NCI-H345 (cell line): Measurements from ENCODE around the gene EXOG.

Source experiments
- DNase-seq: peaks from one replicate; lab custom pipeline; 2025; lab: John Stamatoyannopoulos, UW

Gene EXOG

DNA sequence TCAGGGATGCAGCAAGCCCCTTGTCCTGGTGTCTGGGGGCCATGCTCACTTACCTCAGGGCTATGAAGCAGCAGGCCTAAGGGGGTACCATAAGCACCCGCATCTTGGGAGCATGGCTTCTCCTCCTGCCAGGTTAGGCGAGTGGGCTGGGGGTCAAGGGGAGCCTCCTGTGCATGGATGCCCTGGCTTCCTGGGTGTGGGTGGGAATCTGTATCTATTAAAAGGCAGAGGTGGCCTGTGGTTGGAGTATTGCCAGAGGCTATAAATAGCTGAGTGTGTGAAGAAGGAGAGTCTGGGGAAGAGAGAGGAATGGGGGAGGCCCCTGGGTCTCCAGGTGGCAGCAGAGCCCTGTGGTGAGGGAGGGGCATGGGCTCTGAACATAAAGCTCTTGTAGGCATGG is 22.9 kb upstream of the EXOG start:
- DNase-seq = peak; percentile 76

DNA sequence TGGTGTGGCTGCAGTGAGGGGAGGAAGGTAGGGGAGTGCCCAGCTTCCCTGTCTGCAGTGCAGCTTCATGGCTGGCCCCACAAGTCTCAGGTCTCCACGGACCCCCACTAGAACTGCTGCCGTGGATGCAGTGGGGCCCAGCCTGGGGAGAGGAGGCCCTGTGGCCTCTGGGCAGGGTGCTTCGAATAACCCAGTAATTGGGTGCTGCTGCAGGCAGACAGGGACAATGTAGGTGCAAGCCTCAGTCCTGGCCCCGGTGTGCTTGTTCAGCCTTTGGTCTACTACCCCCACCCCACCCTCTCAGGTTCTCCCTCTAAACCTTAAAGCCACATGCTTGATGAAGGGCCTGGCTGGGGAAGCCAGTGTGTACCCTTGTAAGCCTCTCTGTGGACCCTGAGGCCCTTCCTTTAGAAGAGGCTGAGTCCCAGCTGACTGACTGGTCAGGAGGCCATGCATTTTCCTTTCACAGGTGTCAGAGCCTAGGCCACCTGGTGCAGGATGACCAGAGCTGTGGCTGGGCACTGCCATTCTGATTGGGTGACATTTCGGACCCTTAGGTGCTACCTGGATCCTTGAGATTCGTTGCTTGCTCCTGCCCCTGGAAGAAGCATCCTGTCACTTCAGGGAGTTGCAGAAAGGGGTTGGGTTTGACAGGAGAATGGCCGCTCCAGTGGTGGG is 21.1 kb upstream of the EXOG start:
- no peak for DNase-seq

DNA sequence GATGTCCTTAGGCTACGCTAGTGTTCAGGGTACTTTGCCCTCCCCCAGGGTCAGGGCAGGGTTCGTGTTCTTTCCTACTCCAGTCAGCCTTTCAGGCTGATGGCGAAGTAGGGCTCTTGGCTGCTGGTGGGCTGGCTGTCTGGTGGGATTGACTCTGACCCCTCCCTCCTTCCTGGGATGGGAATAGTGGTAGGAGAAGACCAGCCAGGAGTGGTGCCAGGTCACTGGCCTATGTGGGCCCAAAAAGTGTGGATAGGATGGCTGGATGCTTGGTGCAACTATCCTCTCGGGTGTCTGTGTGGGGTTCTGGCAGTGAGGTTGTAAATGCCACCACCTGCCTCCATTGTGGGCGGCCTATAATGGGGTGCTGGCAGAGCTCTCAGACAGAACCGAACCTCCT is 20.4 kb upstream of the EXOG start:
- DNase-seq = no peak

DNA sequence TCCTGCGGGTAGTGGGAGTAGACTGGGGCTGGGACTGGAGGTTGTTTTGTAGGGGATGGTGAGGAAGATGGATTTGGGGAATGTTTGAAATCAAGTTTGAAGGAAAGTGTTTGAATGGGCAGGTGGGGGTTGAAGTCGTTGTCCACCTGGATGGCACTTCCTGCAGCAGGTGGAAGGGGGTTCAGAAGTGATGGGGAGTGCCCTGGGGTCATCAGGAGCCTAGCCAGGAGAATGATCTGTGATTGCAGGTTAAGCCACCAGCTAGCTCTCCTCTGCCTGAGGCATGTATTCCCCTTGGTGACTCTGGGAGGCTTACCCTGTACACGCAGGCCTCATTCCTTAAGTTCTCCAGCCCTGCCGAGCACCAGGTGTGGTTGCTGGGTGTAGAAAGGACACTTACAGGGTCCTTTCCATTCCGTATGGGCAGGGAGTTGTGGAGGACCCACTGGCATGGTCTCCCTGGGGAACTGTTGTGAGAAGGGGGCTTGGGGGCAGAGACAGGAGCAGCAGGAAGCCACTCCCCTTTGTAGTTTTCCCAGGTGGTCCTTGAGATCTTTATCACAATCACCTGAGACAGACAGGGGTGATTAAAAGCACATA is 19.9 kb upstream of the EXOG start:
- DNase-seq = no peak

DNA sequence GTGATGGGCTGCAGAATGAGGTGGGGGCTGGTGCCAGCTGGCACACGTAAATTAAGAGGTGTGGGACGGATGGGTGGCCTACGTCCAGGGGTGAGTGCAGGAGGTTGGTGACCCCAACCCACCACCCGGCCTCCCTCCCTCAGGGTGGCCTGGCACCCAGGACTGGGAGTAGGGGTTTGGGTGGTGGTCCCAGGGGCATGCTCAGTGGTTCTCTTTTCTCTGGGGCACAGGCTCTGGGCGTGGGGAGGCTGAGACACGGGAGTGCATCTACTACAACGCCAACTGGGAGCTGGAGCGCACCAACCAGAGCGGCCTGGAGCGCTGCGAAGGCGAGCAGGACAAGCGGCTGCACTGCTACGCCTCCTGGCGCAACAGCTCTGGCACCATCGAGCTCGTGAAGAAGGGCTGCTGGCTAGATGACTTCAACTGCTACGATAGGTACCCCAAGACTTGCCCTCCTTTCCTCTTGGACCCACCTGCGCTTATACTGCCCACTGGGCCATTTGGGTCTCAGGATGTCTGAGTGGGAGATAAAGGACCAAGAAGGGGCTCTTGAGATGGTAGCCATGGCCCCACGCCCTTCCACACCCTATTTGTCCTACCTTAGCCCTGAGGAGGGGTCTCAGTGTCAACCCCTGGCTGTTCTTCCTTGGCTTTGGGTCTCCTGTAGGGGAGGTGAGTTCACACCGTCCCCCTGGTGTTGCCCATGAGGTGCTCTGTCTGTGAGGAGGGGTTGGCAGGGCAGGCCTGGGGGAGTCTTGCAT is 18.9 kb upstream of the EXOG start:
- no peak for DNase-seq

DNA sequence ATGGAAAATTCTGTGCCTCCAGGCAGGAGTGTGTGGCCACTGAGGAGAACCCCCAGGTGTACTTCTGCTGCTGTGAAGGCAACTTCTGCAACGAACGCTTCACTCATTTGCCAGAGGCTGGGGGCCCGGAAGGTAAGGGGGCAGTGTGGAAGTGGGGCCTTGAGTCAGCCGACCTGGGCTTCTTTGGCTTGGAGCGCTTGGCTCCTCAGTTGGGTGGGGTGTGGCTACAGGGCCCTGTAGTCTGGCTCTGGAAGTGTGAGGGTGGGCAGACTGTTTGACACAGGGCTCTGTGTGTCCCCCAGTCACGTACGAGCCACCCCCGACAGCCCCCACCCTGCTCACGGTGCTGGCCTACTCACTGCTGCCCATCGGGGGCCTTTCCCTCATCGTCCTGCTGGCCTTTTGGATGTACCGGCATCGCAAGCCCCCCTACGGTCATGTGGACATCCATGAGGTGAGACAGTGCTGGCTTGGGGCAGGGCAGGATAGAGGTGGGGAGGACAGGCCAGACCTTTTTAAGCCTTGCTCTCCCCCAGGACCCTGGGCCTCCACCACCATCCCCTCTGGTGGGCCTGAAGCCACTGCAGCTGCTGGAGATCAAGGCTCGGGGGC is 18.2 kb upstream of the EXOG start:
- no peak for DNase-seq

DNA sequence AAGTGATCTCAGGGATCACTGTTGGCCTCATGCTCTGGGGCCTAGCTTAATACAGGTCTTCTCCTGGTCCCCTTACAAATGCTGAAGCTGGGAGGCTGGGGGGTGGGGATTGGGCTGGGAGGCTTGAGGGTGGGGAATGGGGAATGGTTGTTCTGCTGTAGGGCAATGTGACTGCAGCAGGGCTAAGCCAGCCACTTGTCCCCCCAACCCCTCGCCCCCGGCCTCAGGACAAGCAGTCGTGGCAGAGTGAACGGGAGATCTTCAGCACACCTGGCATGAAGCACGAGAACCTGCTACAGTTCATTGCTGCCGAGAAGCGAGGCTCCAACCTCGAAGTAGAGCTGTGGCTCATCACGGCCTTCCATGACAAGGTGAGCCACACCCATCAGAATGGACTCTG is 17.2 kb upstream of the EXOG start:
- DNase-seq = no peak

DNA sequence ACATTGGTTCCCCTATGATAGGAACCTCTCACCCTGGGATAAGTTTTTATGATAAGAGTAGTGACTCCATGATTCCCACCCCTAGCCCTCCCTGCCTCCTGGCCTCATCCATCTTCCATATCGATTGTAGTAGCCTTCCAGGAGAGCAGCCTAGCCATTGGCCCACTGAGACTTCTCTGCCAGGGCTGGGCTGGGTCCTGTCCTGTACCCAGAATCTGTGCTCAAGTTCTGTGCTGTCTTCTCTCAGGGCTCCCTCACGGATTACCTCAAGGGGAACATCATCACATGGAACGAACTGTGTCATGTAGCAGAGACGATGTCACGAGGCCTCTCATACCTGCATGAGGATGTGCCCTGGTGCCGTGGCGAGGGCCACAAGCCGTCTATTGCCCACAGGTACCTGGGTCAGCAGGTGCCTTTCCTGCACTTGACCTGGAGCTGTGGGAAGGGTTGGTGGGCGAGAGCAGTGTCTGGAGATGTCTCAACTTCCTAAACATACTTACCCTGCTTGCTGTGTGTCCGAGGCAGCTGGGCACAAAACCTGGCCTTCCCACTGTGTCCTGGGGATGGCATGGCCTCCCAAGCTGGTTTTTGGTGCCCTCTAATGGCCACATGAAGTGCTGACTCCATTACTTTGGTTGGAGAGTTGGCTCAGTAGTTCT is 16.6 kb upstream of the EXOG start:
- DNase-seq = peak; percentile 31

DNA sequence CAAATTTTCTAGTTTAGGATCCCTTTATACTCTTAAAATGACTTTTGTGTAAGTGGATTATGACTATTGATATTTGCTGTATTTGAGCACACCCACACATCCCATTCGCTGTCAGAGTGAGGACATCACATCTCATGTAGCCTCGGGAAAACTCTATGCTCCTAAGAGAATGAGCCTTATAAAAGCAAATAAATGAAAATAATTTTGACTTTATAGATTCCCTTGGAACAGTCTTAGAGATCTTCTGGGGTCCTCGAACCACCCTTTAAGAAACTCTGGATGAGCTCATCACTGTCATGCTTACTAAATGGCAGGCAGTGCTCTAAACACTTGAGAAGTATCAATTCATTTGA is 16.1 kb upstream of the EXOG start:
- DNase-seq = no peak

DNA sequence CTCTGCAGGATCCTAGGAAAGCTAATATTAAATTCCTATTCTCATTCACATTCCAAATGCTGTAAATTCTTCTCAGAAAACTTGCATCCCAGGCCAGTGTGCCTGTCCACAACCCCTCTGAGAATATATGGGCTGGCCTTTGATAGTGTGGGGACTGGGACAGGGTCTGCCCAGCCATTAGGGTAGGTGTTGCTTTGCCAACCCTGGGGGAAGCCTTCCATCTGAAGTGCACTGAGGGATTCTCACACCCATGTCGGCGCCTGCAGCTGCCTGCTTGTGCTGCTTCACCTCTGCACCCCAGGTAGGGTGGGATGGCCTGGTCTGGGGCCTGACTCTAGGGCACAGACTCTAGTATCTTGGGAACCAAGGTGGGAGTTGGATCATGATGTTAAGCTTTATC is 15.2 kb upstream of the EXOG start:
- DNase-seq = no peak

DNA sequence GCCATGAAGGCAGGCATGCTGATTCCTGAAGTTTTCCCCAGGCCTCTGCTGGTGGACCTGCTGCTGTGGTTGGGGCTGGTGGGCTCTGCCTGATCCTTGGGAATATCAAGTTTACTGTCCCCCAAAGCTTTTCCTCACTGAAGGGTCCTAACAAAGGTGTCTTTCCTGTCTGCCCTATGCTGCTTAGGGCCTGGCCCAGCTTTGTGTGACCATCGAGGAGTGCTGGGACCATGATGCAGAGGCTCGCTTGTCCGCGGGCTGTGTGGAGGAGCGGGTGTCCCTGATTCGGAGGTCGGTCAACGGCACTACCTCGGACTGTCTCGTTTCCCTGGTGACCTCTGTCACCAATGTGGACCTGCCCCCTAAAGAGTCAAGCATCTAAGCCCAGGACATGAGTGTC is 13.2 kb upstream of the EXOG start:
- no peak for DNase-seq

DNA sequence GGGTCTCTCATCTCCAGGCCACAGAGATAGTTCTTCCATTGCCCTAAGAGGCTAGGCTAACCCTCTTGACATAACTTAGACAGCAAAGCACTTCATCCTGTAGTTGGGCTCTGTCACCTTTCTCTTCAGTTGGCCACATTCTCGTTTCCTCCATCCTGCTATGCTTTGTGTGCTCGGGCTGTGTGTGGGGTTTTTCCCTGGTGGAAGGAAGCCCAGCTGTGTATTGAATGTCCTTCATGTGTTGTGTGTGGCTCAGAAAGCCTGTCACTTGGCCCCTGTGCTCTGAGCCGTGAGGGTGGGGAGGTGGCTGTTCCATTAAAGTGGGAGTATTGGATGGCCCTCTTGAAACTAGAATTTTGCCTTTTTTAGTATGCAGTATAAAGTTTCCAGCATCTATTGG is 8.8 kb upstream of the EXOG start:
- no peak for DNase-seq

DNA sequence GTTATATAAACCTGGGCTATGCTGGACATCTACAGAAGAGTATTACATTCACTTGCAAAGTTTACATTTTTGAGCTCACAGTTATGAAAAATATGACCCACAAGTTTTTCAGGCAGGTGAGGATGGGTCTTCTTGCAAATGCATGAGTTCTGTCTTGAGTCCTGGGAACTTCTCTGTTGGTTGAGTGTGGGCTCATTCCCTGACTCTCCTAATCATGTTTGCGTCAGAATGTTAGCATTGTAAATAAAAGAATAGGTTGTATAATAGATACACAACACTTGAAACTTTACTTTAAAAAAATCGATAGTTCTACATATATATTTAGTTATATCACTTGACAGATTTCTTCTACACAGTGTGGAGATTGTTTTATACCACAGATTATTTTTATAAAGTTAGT is 7.2 kb upstream of the EXOG start:
- no peak for DNase-seq

DNA sequence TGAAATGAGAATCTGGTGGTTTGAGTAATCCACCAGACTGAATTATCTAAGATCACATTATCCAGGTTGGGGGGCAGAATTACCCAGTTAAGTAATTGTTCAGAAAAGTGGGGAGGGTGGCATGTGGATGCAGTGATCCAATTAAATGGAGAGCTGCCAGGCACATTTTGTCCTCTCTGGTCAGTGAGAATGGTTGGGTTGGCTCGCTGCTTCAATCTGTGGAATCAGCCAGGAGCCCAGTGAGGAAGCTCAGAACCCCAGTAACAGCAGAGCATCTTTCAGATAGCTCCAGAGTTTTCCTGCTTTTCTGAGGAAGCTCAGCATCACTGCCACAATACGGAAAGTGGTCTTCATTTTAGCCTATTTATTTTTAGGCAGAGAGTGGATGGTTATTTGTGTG is 6.4 kb upstream of the EXOG start:
- DNase-seq = no peak

DNA sequence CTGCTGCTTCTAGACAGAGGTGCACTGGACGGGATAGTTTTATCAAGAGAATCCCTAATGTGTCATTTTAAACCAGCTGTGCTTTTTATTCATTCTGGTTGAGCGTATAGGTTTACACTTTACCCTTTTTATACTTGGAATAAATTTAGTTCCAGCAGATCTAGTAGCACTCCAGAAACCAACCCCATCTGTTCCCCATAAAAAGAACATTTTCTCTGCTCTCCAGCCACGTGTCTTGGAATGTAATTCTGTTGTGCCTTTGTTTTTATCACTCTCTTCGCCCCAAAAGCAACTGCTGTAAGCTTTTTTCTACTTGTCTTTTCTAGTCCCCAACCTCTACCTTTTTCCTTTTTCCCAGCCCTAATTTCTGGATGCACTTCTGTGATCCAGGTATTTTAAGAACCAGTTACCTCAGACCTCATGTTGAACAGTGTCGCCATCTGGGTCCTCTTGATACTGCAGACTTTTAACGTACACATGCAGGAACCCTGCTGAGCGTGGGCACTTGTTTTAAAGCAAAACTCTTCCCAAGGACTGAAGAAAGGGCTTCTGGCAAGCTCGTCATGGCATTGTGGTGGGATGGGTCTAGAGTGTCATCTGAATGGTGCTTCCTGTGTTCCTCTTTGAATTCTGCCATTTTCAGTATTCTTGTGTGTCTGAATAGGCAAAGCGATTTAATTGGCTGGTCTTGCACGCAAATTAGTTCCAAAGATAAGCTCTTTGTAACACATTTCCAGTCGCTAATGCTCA is 5.7 kb upstream of the EXOG start:
- no peak for DNase-seq

DNA sequence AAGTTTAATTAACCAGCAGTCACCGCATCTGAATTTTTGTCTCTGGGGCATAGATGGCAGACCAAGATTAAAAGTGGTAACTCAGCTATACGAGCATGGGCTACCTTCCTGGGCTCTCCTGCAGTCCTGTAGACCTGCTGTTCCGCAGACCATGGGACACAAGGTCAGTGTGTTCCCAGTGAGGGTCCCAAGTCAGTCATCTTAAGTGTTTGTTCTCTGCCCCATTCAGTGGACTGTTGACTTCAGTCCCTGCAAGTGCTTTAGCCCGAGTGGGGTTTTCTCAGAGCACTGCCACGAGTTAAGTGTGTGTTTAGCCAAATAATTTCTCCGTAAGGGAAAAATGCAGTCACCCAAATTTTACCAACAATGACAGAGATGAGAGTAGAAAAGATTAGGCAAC is 4.9 kb upstream of the EXOG start:
- no peak for DNase-seq

DNA sequence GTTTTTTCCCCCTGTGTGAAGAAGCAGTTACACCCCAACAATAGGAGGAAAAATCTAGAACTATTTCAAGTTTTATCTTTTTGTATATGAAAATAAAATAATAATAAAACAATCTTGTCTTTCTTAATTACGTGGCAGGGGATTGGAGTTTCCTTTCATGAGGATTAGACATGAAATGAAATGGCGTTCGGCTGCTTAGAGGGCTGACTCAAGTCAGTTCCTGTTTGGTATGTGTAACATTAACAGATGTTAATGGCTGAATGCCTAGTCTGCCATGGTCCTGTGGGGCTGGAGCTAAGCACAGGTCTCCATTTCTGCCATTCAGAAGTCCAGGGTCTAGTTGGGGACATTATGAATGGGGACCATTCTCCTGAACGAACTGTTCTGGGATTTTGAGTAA is 3.1 kb upstream of the EXOG start:
- no peak for DNase-seq

DNA sequence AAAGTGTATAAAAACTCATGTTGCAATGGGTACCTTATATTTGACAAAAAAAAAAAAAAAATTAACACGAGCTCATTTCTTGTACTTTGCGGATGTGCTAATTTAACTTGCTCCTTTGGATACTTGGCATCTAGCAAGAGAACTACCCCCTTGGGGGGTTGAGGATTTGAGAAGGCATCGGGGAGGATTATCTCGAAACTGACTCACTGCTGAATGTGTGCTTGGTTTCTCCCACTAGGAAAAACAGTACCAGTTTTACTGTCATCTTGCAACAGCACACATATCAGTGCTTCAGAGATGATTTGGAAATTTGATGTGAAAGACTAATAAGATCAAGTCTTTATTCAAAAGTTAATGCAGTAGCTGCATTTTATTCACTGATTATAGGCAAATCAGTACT is 891 bp downstream of the EXOG start:
- DNase-seq = no peak

DNA sequence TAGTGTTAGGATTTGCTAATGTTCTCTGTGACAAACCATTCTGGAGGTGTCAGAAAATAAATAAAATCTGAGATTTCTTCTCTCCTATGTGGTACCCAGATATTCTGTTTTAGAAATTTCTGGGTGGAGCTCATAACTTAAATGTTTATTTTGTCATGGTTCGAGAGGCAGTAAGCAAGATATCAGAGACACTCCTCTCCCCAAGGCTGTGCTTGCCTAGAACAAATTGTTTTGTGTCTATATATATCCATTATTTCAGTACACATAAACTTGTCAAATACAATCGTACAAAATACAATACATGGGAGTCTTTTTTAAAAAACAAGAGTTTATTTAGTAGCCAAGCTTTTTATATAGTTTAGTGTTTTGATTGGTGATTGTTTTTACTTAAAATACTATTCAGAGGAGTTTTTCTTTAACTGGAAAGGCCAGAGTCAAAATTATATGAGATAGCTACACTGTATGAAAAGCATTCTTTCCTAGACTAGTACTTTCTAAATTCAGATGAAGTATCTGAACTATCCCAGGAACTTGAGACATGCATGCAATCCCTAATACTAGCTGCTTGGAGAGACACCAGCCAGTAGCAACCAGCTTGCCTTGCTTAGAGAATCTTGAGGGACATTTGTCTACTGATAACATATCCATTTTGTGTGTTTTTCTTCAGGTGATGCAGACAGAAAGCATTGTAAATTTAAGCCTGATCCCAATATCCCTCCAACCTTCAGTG is 4.7 kb downstream of the EXOG start:
- no peak for DNase-seq

DNA sequence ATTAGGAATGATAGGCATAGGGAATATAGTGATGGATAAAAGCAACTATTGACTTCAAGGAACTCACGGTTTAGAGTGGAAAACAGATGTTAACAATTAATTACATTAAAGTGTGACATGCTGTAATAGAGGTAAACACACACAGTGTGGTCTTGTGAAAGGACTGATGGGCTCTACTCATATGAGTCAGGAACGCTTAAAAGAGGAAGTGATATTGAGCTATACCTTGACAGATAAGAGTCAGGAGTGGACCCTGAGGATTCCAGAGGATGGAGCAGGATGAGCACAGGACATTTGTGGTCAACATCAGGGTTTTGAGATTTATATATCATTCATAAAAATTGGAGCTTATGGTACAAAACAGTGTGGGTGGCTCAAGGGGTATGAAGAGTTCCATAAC is 11.0 kb downstream of the EXOG start:
- no peak for DNase-seq

DNA sequence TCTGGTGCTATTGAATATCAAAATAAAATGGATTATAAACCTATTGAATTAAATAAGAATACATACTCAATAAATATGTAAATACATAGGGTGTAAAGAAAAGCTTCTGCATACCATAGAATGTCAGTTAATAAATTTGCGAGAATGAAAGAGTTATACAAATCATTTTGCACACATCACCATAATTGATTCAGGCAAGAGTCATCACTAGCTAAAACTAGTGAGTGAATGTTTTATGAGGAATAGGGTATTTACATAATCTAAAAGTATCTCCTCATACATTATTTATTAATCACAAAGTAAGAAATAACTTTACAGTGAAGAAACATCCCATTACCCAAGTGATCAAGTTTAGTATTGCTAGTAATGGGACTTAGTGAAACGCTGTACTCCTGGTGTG is 13.6 kb downstream of the EXOG start:
- DNase-seq = no peak
